ENCODE measurements around the gene TRPC4. TPM values are rescaled to one million over a fixed set of nuclear protein-coding genes. Genes with fewer than 3 reads are reported as not detected.

The TRPC4 gene
- total RNA-seq, 1 donor = 1.2 TPM

- peak; percentile 98 for DNase-seq (ENCODE audit: low read depth)
- TF ChIP-seq CTCF (IDR thresholded peaks at IDR 0.05; ENCODE audit: insufficient read depth, low read length) = no peak
- no peak overlapping the region for H3K4me3 ChIP-seq (ENCODE audit: low read depth, low read length)
Measured at GRCh38 chr13:37648609-37649008, 221.0 kb downstream of the TRPC4 start.

- no peak for TF ChIP-seq CTCF (IDR thresholded peaks at IDR 0.05; ENCODE audit: insufficient read depth, low read length)
- no peak for DNase-seq (ENCODE audit: low read depth)
- no peak overlapping the region for H3K4me3 ChIP-seq (ENCODE audit: low read depth, low read length)
Measured at GRCh38 chr13:37647031-37647650, 222.4 kb downstream of the TRPC4 start.

GRCh38 chr13:37646531-37646930, 223.0 kb downstream of the TRPC4 start:
- DNase-seq (ENCODE audit: low read depth) = peak; percentile 59
- H3K4me3 ChIP-seq (ENCODE audit: low read depth, low read length) = no peak overlapping the region
- no peak for TF ChIP-seq CTCF (IDR thresholded peaks at IDR 0.05; ENCODE audit: insufficient read depth, low read length)

- DNase-seq (ENCODE audit: low read depth) = no peak
- no peak overlapping the region for H3K4me3 ChIP-seq (ENCODE audit: low read depth, low read length)
- no peak for TF ChIP-seq CTCF (IDR thresholded peaks at IDR 0.05; ENCODE audit: insufficient read depth, low read length)
Measured at GRCh38 chr13:37645181-37645740, 224.3 kb downstream of the TRPC4 start.

GRCh38 chr13:37641391-37641790, 228.2 kb downstream of the TRPC4 start:
- no peak overlapping the region for H3K4me3 ChIP-seq (ENCODE audit: low read depth, low read length)
- DNase-seq (ENCODE audit: low read depth) = no peak
- TF ChIP-seq CTCF (IDR thresholded peaks at IDR 0.05; ENCODE audit: insufficient read depth, low read length) = no peak

GRCh38 chr13:37640499-37640898, 229.1 kb downstream of the TRPC4 start:
- TF ChIP-seq CTCF (IDR thresholded peaks at IDR 0.05; ENCODE audit: insufficient read depth, low read length) = peak; percentile 73
- peak; percentile 89 for DNase-seq (ENCODE audit: low read depth)
- H3K4me3 ChIP-seq (ENCODE audit: low read depth, low read length) = no peak overlapping the region

GRCh38 chr13:37636701-37637100, 232.9 kb downstream of the TRPC4 start:
- no peak for TF ChIP-seq CTCF (IDR thresholded peaks at IDR 0.05; ENCODE audit: insufficient read depth, low read length)
- H3K4me3 ChIP-seq (ENCODE audit: low read depth, low read length) = no peak overlapping the region
- no peak for DNase-seq (ENCODE audit: low read depth)

Measured in fibroblast of the aortic adventitia (primary cell).